HEK293 (cell line): ENCODE measurements around the gene AMPD3.

Experiments
- CTCF ChIA-PET: fragments of 350-600 bp; formaldehyde crosslinking; extraction: SDS; loops from one replicate; lab custom pipeline; 2021; ENCODE audit warnings: antibody characterized with exemption; lab: Yijun Ruan, JAX
- POLR2A ChIA-PET: fragments of 300-600 bp; formaldehyde crosslinking; extraction: SDS; loops from one replicate; lab custom pipeline; 2020; ENCODE audit warnings: antibody characterized with exemption, inconsistent platforms; lab: Yijun Ruan, JAX
- H3K27ac ChIP-seq: fragments of 200-500 bp; sonication (Bioruptor generic); 2 replicates; pipeline ENCODE4 v1.5.1; 2014; ENCODE audit warnings: low read depth, low read length, control low read depth, inconsistent platforms; ENCODE audit errors: extremely low read depth
- H3K36me3 ChIP-seq, 2 experiments: fragments of 200-500 bp in 1 of 2; sonication (Bioruptor generic) in 1 of 2; 1 replicate in 1 of 2; 2 replicates in 1 of 2; pipeline ENCODE4 v1.5.1; 2014 to 2017; ENCODE audit warnings: inconsistent platforms in 2 of 2, low read length in 2 of 2; ENCODE audit not compliant: control insufficient read depth in 2 of 2, insufficient read depth in 1 of 2
- H3K4me1 ChIP-seq: fragments of 200-500 bp; sonication (Bioruptor generic); 2 replicates; pipeline ENCODE4 v1.5.1; 2014; ENCODE audit warnings: mild to moderate bottlenecking, low read length, inconsistent platforms; ENCODE audit not compliant: control insufficient read depth, insufficient read depth
- H3K4me3 ChIP-seq: 2 replicates; pipeline ENCODE4 v1.5.1; 2011; ENCODE audit warnings: low read depth, mild to moderate bottlenecking, control low read depth, low read length, moderate library complexity
- H3K9me3 ChIP-seq: fragments of 200-500 bp; sonication (Bioruptor generic); 2 replicates; pipeline ENCODE4 v1.5.1; 2014; ENCODE audit warnings: low read depth, low read length, inconsistent platforms; ENCODE audit not compliant: control insufficient read depth, insufficient read depth
- GLIS1 ChIP-seq: fragments of 450-650 bp; formaldehyde crosslinking; IDR thresholded peaks from 2 replicates; pipeline ENCODE4 v1.5.1; 2016; ENCODE audit warnings: missing biosample characterization, missing genetic modification characterization
- KLF16 ChIP-seq: fragments of 450-650 bp; formaldehyde crosslinking; IDR thresholded peaks from 2 replicates; pipeline ENCODE4 v1.5.1; 2017; ENCODE audit warnings: missing biosample characterization, missing genetic modification characterization
- PRDM6 ChIP-seq: fragments of 450-650 bp; formaldehyde crosslinking; IDR thresholded peaks from 2 replicates; pipeline ENCODE4 v1.5.1; 2017; ENCODE audit warnings: missing biosample characterization, missing genetic modification characterization
- SP7 ChIP-seq: fragments of 450-650 bp; formaldehyde crosslinking; IDR thresholded peaks from 2 replicates; pipeline ENCODE4 v1.5.1; 2016; ENCODE audit warnings: missing biosample characterization, missing genetic modification characterization
- ZBTB20 ChIP-seq: fragments of 450-650 bp; formaldehyde crosslinking; IDR thresholded peaks from 2 replicates; pipeline ENCODE4 v1.5.1; 2016; ENCODE audit warnings: missing biosample characterization, missing genetic modification characterization
- ZBTB21 ChIP-seq: fragments of 450-650 bp; formaldehyde crosslinking; IDR thresholded peaks from 2 replicates; pipeline ENCODE4 v1.5.1; 2017; ENCODE audit warnings: missing biosample characterization, missing genetic modification characterization
- ZNF114 ChIP-seq: fragments of 450-650 bp; formaldehyde crosslinking; IDR thresholded peaks from 2 replicates; pipeline ENCODE4 v1.5.0; 2017; ENCODE audit warnings: missing biosample characterization, missing genetic modification characterization
- ZNF157 ChIP-seq: fragments of 450-650 bp; formaldehyde crosslinking; IDR thresholded peaks from 2 replicates; pipeline ENCODE4 v1.5.1; 2016; ENCODE audit warnings: missing biosample characterization, missing genetic modification characterization
- ZNF2 ChIP-seq: fragments of 450-650 bp; formaldehyde crosslinking; IDR thresholded peaks from 2 replicates; pipeline ENCODE4 v1.5.1; 2016; ENCODE audit warnings: missing biosample characterization, missing genetic modification characterization
- ZNF510 ChIP-seq: fragments of 450-650 bp; formaldehyde crosslinking; IDR thresholded peaks from 2 replicates; pipeline ENCODE4 v1.5.1; 2018; ENCODE audit warnings: mild to moderate bottlenecking, missing genetic modification characterization, missing biosample characterization; ENCODE audit not compliant: insufficient replicate concordance
- ZNF561 ChIP-seq: fragments of 450-650 bp; IDR thresholded peaks from 2 replicates; pipeline ENCODE4 v1.5.1; 2018; ENCODE audit warnings: missing biosample characterization, missing genetic modification characterization, borderline replicate concordance
- ZNF585B ChIP-seq: fragments of 450-650 bp; formaldehyde crosslinking; IDR thresholded peaks from 2 replicates; pipeline ENCODE4 v1.5.1; 2016; ENCODE audit warnings: missing biosample characterization, missing genetic modification characterization
- ZNF621 ChIP-seq: fragments of 450-650 bp; formaldehyde crosslinking; IDR thresholded peaks from 2 replicates; pipeline ENCODE4 v1.5.1; 2017; ENCODE audit warnings: missing biosample characterization, missing genetic modification characterization
- ZNF623 ChIP-seq: fragments of 450-650 bp; formaldehyde crosslinking; IDR thresholded peaks from 2 replicates; pipeline ENCODE4 v1.5.1; 2016; ENCODE audit warnings: missing biosample characterization, missing genetic modification characterization
- ZNF639 ChIP-seq: fragments of 450-650 bp; formaldehyde crosslinking; IDR thresholded peaks from 2 replicates; pipeline ENCODE4 v1.5.1; 2016; ENCODE audit warnings: missing biosample characterization, missing genetic modification characterization
- ZNF701 ChIP-seq: fragments of 450-650 bp; formaldehyde crosslinking; IDR thresholded peaks from 2 replicates; pipeline ENCODE4 v1.5.1; 2016; ENCODE audit warnings: missing biosample characterization, missing genetic modification characterization
- ZNF792 ChIP-seq: fragments of 450-650 bp; formaldehyde crosslinking; IDR thresholded peaks from 2 replicates; pipeline ENCODE4 v1.5.1; 2016; ENCODE audit warnings: missing biosample characterization, missing genetic modification characterization
- ZSCAN23 ChIP-seq: fragments of 450-650 bp; formaldehyde crosslinking; IDR thresholded peaks from 2 replicates; pipeline ENCODE4 v1.5.1; 2016; ENCODE audit warnings: missing biosample characterization, missing genetic modification characterization
- TF ChIP-seq, protein P1 (sequence below): fragments of 450-650 bp; formaldehyde crosslinking; IDR thresholded peaks from 2 replicates; pipeline ENCODE4 v1.5.1; 2016; ENCODE audit warnings: missing biosample characterization, missing genetic modification characterization, low read depth
- TF ChIP-seq, protein P2 (sequence below): fragments of 450-650 bp; formaldehyde crosslinking; IDR thresholded peaks from 2 replicates; pipeline ENCODE4 v1.5.1; 2016; ENCODE audit warnings: missing biosample characterization, missing genetic modification characterization

Gene AMPD3

GRCh38 chr11:10511181-10511621, 56.1 kb downstream of the AMPD3 start (continued):
- TF ChIP-seq ZBTB20 (no peak), ZNF792 (tag by site-specific recombination) (no peak), ZNF510 (tag by site-specific recombination) (no peak), GLIS1 (no peak)

- peaks cover 0 to 4% of the 10 kb centered on the region in 2 experiments; a peak in 1 of 3 replicates for H3K36me3 ChIP-seq
- no peaks in the 10 kb centered on the region for H3K4me1 ChIP-seq
- no peaks in the 10 kb centered on the region for H3K9me3 ChIP-seq
- CTCF ChIA-PET = interaction anchor here (0.7 to 1.3 kb wide), 2 partner anchors 108 to 216 kb away, joined by 3 to 4 read pairs; no protein-coding TSS in a partner anchor
- H3K4me3 ChIP-seq = no peak overlapping the region
- TF ChIP-seq ZNF639 (tag by site-specific recombination) (no peak), PRDM6 (tag by site-specific recombination) (no peak), ZNF561 (no peak), ZNF621 (tag by site-specific recombination) (no peak), ZNF2 (tag by site-specific recombination) (no peak), ZNF792 (tag by site-specific recombination) (no peak), ZNF585B (tag by site-specific recombination) (no peak), ZNF114 (tag by site-specific recombination) (no peak), ZNF701 (tag by site-specific recombination) (no peak), ZNF623 (no peak)
- TF ChIP-seq, protein P1, sequence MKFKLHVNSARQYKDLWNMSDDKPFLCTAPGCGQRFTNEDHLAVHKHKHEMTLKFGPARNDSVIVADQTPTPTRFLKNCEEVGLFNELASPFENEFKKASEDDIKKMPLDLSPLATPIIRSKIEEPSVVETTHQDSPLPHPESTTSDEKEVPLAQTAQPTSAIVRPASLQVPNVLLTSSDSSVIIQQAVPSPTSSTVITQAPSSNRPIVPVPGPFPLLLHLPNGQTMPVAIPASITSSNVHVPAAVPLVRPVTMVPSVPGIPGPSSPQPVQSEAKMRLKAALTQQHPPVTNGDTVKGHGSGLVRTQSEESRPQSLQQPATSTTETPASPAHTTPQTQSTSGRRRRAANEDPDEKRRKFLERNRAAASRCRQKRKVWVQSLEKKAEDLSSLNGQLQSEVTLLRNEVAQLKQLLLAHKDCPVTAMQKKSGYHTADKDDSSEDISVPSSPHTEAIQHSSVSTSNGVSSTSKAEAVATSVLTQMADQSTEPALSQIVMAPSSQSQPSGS = no peak
- TF ChIP-seq, all 188 proteins: peak for 0
- no peak overlapping the region for H3K27ac ChIP-seq
- POLR2A ChIA-PET = no interaction called here
Measured at GRCh38 chr11:10514202-10514601, 59.1 kb downstream of the AMPD3 start.

- H3K4me1 ChIP-seq = no peaks in the 10 kb centered on the region
- no peak overlapping the region for H3K4me3 ChIP-seq
- no peak overlapping the region for H3K27ac ChIP-seq
- H3K36me3 ChIP-seq = peaks cover 0 to 8% of the 10 kb centered on the region in 2 experiments; a peak in 1 of 3 replicates
- ChIA-PET CTCF (interaction anchor here (0.5 to 0.7 kb wide), 2 partner anchors 26 to 139 kb away, joined by 3 read pairs; partner anchors contain the start of gene RNF141), POLR2A (no interaction called here)
- H3K9me3 ChIP-seq = no peaks in the 10 kb centered on the region
- TF ChIP-seq ZNF157 (tag by site-specific recombination) (no peak), SP7 (tag by site-specific recombination) (no peak), ZBTB21 (tag by site-specific recombination) (no peak), ZSCAN23 (tag by site-specific recombination) (no peak), KLF16 (tag by site-specific recombination) (no peak)
- TF ChIP-seq, protein P2, sequence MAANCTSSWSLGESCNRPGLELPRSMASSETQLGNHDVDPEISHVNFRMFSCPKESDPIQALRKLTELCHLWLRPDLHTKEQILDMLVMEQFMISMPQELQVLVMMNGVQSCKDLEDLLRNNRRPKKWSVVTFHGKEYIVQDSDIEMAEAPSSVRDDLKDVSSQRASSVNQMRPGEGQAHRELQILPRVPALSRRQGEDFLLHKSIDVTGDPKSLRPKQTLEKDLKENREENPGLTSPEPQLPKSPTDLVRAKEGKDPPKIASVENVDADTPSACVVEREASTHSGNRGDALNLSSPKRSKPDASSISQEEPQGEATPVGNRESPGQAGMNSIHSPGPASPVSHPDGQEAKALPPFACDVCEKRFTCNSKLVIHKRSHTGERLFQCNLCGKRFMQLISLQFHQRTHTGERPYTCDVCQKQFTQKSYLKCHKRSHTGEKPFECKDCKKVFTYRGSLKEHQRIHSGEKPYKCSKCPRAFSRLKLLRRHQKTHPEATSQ (tag by site-specific recombination) = no peak
Measured at GRCh38 chr11:10514709-10515108, 59.6 kb downstream of the AMPD3 start.
